ENCODE measurements around the gene ZNF764. TPM values are rescaled to one million over a fixed set of nuclear protein-coding genes. Genes with fewer than 3 reads are reported as not detected.

ZNF764 gene
- polyA plus RNA-seq, 1 donor (not counting 4 experiments of a cell fraction or from before 2014, with no cell fraction given), result 1.6 TPM

DNA sequence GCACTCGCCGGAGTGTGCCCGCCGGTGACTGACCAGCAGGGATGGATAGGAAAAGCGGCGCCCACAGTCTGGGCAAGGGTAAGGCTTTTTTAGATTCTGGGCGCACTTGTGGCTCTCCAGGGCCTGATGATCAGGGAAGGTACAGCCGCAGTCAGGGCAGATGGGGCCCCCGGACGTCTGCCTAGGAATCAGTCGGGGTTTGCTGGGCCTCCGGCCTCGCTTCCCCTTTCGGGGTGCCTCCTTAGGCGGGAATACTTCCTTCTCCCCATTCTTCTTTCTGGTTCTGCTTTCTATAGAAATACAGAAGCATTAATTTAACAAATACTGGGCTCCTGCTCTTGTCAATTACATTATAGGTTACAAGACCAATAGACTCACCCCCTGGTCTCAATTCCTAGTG lies 47.0 kb upstream of the ZNF764 start:
- H2AFZ ChIP-seq (ENCODE audit: control insufficient read depth, low read length), result no peak overlapping the region
- H3K9ac ChIP-seq (ENCODE audit: control insufficient read depth, extremely low read depth, insufficient read depth, low read length), result no peak overlapping the region
- H3K9me1 ChIP-seq (ENCODE audit: control insufficient read depth, extremely low read depth, insufficient read depth, low read length), result no peaks in the 10 kb centered on the region
- H3K9me3 ChIP-seq (ENCODE audit: control insufficient read depth, low read depth, low read length), result no peaks in the 10 kb centered on the region
- peaks cover 10 to 13% of the 10 kb centered on the region in 2 experiments for H3K36me3 ChIP-seq (ENCODE audit: control insufficient read depth in 2 of 2, extremely low read depth in 1 of 2, insufficient read depth in 2 of 2, low read length in 2 of 2)
- H3K4me2 ChIP-seq (ENCODE audit: control insufficient read depth, extremely low read depth, insufficient read depth, low read depth, low read length), result no peak overlapping the region
- no peak for DNase-seq (ENCODE audit: low read depth, low spot score)
- no peaks in the 10 kb centered on the region for H4K20me1 ChIP-seq (ENCODE audit: control insufficient read depth, extremely low read depth, insufficient read depth, low read length)
- H3K79me2 ChIP-seq (ENCODE audit: control insufficient read depth, insufficient read depth, low read length), result peaks cover 4% of the 10 kb centered on the region
- no peak overlapping the region for H3K27ac ChIP-seq (ENCODE audit: control insufficient read depth, insufficient read depth, low read length)
- peaks cover 21% of the 10 kb centered on the region for H3K4me1 ChIP-seq (ENCODE audit: control insufficient read depth, extremely low read depth, insufficient read depth, low read length)
- H3K27me3 ChIP-seq (ENCODE audit: control insufficient read depth, extremely low read depth, insufficient read depth, low read length), result no peaks in the 10 kb centered on the region
- dilution Hi-C loops (cut with MboI; ENCODE audit: extremely low pct_ligation_motif_present, low sequenced_read_pairs), result no loop called here
- H3K4me3 ChIP-seq (ENCODE audit: control insufficient read depth in 2 of 3, extremely low read depth in 1 of 3, insufficient read depth in 2 of 3, low read depth in 1 of 3, low read length in 3 of 3), result no peak overlapping the region
- TF ChIP-seq EZH2 (IDR thresholded peaks at IDR 0.05; ENCODE audit: low read length), result no peak
- TF ChIP-seq, protein P1, sequence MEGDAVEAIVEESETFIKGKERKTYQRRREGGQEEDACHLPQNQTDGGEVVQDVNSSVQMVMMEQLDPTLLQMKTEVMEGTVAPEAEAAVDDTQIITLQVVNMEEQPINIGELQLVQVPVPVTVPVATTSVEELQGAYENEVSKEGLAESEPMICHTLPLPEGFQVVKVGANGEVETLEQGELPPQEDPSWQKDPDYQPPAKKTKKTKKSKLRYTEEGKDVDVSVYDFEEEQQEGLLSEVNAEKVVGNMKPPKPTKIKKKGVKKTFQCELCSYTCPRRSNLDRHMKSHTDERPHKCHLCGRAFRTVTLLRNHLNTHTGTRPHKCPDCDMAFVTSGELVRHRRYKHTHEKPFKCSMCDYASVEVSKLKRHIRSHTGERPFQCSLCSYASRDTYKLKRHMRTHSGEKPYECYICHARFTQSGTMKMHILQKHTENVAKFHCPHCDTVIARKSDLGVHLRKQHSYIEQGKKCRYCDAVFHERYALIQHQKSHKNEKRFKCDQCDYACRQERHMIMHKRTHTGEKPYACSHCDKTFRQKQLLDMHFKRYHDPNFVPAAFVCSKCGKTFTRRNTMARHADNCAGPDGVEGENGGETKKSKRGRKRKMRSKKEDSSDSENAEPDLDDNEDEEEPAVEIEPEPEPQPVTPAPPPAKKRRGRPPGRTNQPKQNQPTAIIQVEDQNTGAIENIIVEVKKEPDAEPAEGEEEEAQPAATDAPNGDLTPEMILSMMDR (optimal IDR thresholded peaks at IDR 0.05 in 1 of 3, IDR thresholded peaks at IDR 0.05 in 1 of 3, conservative IDR thresholded peaks at IDR 0.05 in 1 of 3; ENCODE audit: extremely low read depth in 1 of 3, insufficient read depth in 2 of 3, low read length in 3 of 3), result no peak
- FAIRE-seq, result no peak

DNA sequence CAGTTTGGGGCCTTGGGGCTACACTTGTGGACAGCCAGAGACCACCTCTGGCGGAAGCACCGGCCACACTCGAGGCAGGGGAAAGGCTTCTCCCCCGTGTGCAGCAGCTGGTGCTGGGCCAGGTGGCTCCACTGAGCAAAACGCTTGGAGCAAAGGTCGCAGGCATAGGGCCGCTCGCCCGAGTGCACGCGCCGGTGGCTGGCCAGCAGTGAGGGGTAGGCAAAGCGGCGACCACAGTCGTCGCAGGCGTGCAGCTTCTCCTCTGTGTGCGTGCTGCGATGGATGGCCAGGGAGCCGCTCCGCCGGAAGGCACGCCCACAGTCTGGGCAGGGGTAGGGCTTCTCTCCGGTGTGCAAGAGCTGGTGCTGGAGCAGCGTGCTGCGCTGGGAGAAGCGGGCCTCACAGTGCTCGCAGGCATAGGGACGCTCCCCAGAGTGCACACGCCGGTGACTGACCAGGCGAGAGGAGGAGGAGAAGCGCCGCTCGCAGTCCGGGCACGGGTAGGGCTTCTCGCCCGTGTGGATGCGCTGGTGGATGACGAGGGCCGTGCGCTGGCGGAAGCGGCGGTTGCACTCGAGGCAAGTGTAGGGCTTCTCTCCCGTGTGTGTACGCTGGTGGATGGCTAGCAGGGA lies 46.3 kb upstream of the ZNF764 start:
- Histone ChIP-seq H3K4me2 (ENCODE audit: control insufficient read depth, extremely low read depth, insufficient read depth, low read depth, low read length) (no peak overlapping the region), H3K9me3 (ENCODE audit: control insufficient read depth, low read depth, low read length) (no peaks in the 10 kb centered on the region), H3K9me1 (ENCODE audit: control insufficient read depth, extremely low read depth, insufficient read depth, low read length) (no peaks in the 10 kb centered on the region), H4K20me1 (ENCODE audit: control insufficient read depth, extremely low read depth, insufficient read depth, low read length) (no peaks in the 10 kb centered on the region), H2AFZ (ENCODE audit: control insufficient read depth, low read length) (no peak overlapping the region), H3K27me3 (ENCODE audit: control insufficient read depth, extremely low read depth, insufficient read depth, low read length) (no peaks in the 10 kb centered on the region), H3K9ac (ENCODE audit: control insufficient read depth, extremely low read depth, insufficient read depth, low read length) (no peak overlapping the region), H3K79me2 (ENCODE audit: control insufficient read depth, insufficient read depth, low read length) (peaks cover 2% of the 10 kb centered on the region), H3K36me3 (ENCODE audit: control insufficient read depth in 2 of 2, extremely low read depth in 1 of 2, insufficient read depth in 2 of 2, low read length in 2 of 2) (peaks cover 10 to 13% of the 10 kb centered on the region in 2 experiments), H3K4me3 (ENCODE audit: control insufficient read depth in 2 of 3, extremely low read depth in 1 of 3, insufficient read depth in 2 of 3, low read depth in 1 of 3, low read length in 3 of 3) (no peak overlapping the region), H3K27ac (ENCODE audit: control insufficient read depth, insufficient read depth, low read length) (no peak overlapping the region), H3K4me1 (ENCODE audit: control insufficient read depth, extremely low read depth, insufficient read depth, low read length) (peaks cover 19% of the 10 kb centered on the region)
- dilution Hi-C loops (cut with MboI; ENCODE audit: extremely low pct_ligation_motif_present, low sequenced_read_pairs), result no loop called here
- FAIRE-seq (no peak), DNase-seq (ENCODE audit: low read depth, low spot score) (no peak)
- TF ChIP-seq, protein P1 (optimal IDR thresholded peaks at IDR 0.05 in 1 of 3, IDR thresholded peaks at IDR 0.05 in 1 of 3, conservative IDR thresholded peaks at IDR 0.05 in 1 of 3; ENCODE audit: extremely low read depth in 1 of 3, insufficient read depth in 2 of 3, low read length in 3 of 3), result no peak
- TF ChIP-seq EZH2 (IDR thresholded peaks at IDR 0.05; ENCODE audit: low read length), result no peak
